Endothelial cell of umbilical vein (primary cell): ENCODE data around the gene CENPB. TPM values are rescaled to one million over a fixed set of nuclear protein-coding genes. Genes with fewer than 3 reads are reported as not detected.

Experiments used
- BruUV-seq: library from RNA; stranded (reverse); fragments of 400-500 nt; replicated peaks from 2 replicates; lab custom pipeline; 2021; lab: Mats Ljungman, UMichigan
- CTCF ChIA-PET: fragments of 300-600, 350-600 bp; sonication (Branson Sonifier 250); formaldehyde crosslinking; loops from one replicate; lab custom pipeline; 2021; ENCODE audit warnings: antibody characterized with exemption, inconsistent platforms; lab: Charles Lee
- POLR2A ChIA-PET: fragments of 300-600, 350-600 bp; sonication (Branson Sonifier 250); formaldehyde crosslinking; loops from one replicate; lab custom pipeline; 2021; ENCODE audit warnings: antibody characterized with exemption, inconsistent platforms; lab: Charles Lee
- DNase-seq: peaks from one replicate; pipeline ENCODE4 v3.0.0-alpha.2; 2011; ENCODE audit warnings: low read depth, low spot score
- FAIRE-seq: peaks from 2 replicates; lab custom pipeline; 2011; peaks lifted over from hg19 to GRCh38; lab: Jason Lieb, UNC
- H2AFZ ChIP-seq: 2 replicates; pipeline ENCODE4 v1.6.0; 2012; ENCODE audit warnings: low read depth, low read length, control low read depth, inconsistent platforms
- H3K27ac ChIP-seq: 2 replicates; pipeline ENCODE4 v1.5.1; 2011; ENCODE audit warnings: low read depth, mild to moderate bottlenecking, control low read depth, low read length, moderate library complexity; ENCODE audit not compliant: insufficient read depth
- H3K27me3 ChIP-seq, 2 experiments: 2 replicates each; pipeline versions ENCODE4 v1.6.0 to v1.6.1; 2011; ENCODE audit warnings: low read length in 2 of 2, mixed read lengths in 1 of 2; ENCODE audit not compliant: control insufficient read depth in 2 of 2, insufficient read depth in 2 of 2
- H3K36me3 ChIP-seq, 2 experiments: 2 replicates in 1 of 2; 3 replicates in 1 of 2; pipeline ENCODE4 v1.5.1; 2011; ENCODE audit warnings: low read length in 2 of 2, mild to moderate bottlenecking in 1 of 2, moderate library complexity in 1 of 2; ENCODE audit not compliant: control insufficient read depth in 2 of 2, insufficient read depth in 2 of 2; ENCODE audit errors: extremely low read depth in 1 of 2
- H3K4me1 ChIP-seq: 3 replicates; pipeline ENCODE4 v1.5.1; 2011; ENCODE audit warnings: mild to moderate bottlenecking, low read length; ENCODE audit not compliant: control insufficient read depth, insufficient read depth; ENCODE audit errors: extremely low read depth
- H3K4me2 ChIP-seq: 2 replicates; pipeline ENCODE4 v1.6.1; 2011; ENCODE audit warnings: low read length, control low read depth, mixed read lengths; ENCODE audit not compliant: insufficient read depth
- H3K4me3 ChIP-seq, 3 experiments: fragments of 200-600 bp in 1 of 3; sonication (generic), shearing (Covaris generic) in 1 of 3; replicated peaks in 1 of 3; 2 replicates each; pipeline ENCODE4 v1.5.1; 2011 to 2016; ENCODE audit warnings: control low read depth in 3 of 3, low read length in 3 of 3, mild to moderate bottlenecking in 2 of 3, inconsistent platforms in 1 of 3, low read depth in 1 of 3, moderate library complexity in 1 of 3; ENCODE audit not compliant: insufficient read depth in 1 of 3
- H3K79me2 ChIP-seq: 2 replicates; pipeline ENCODE4 v1.6.0; 2012; ENCODE audit warnings: low read length, inconsistent platforms; ENCODE audit not compliant: control insufficient read depth, insufficient read depth
- H3K9ac ChIP-seq: replicated peaks from 2 replicates; pipeline ENCODE3; 2011; ENCODE audit warnings: low read length, control low read depth; ENCODE audit not compliant: insufficient read depth; ENCODE audit errors: extremely low read depth
- H3K9me1 ChIP-seq: replicated peaks from 3 replicates; pipeline ENCODE4 v1.6.0; 2011; ENCODE audit warnings: mild to moderate bottlenecking, low read length; ENCODE audit not compliant: control insufficient read depth, insufficient read depth; ENCODE audit errors: extremely low read depth
- H3K9me3 ChIP-seq: replicated peaks from 2 replicates; pipeline ENCODE4 v1.5.1; 2012; ENCODE audit warnings: low read length, inconsistent platforms; ENCODE audit not compliant: control insufficient read depth, insufficient read depth
- H4K20me1 ChIP-seq: replicated peaks from 2 replicates; pipeline ENCODE3; 2011; ENCODE audit warnings: mild to moderate bottlenecking, low read length; ENCODE audit not compliant: control insufficient read depth, insufficient read depth; ENCODE audit errors: extremely low read depth
- EZH2 ChIP-seq: IDR thresholded peaks from 2 replicates; pipeline ENCODE4 v1.6.1; 2012; ENCODE audit warnings: borderline replicate concordance, low read depth, mild to moderate bottlenecking, moderate library complexity, low read length, inconsistent platforms; ENCODE audit not compliant: severe bottlenecking
- GATA2 ChIP-seq: IDR thresholded peaks from 2 replicates; pipeline ENCODE4 v1.7.0; 2011; ENCODE audit warnings: low read depth, mild to moderate bottlenecking, moderate library complexity, mixed read lengths, low read length; ENCODE audit not compliant: insufficient read length, insufficient read depth
- MYC ChIP-seq: IDR thresholded peaks from one replicate; pipeline ENCODE4 v1.6.1; 2011; ENCODE audit warnings: mild to moderate bottlenecking, low read depth, low read length
- POLR2A ChIP-seq: IDR thresholded peaks from 2 replicates; pipeline ENCODE4 v1.6.1; 2012; ENCODE audit warnings: low read depth, mild to moderate bottlenecking, control low read depth, low read length
- dilution Hi-C: fragments of 300-500 bp; cut with MboI; formaldehyde crosslinking; loops from one replicate; pipeline ENCODE4 v1.15.0; 2019; ENCODE audit warnings: low sequenced_read_pairs; ENCODE audit not compliant: extremely low pct_ligation_motif_present
- intact Hi-C: fragments of 100-400 bp; cut with micrococcal nuclease; formaldehyde crosslinking; loops from one replicate; pipeline ENCODE4 v1.10.0; 2022
- polyA plus RNA-seq, 4 experiments: library from polyadenylated mRNA; depleted of rRNA in 3 of 4; stranded (reverse) in 3 of 4; unstranded in 1 of 4; fragments of >200 nt; gene quantifications; 2 replicates each; pipeline versions ENCODE4 v1.2.1 to v1.2.3, GENCODE V29; 2011 to 2012; ENCODE audit warnings: missing spikeins in 1 of 4
- total RNA-seq: library from RNA; stranded (reverse); gene quantifications from 2 replicates; pipeline ENCODE4 v1.2.3, GENCODE V29; 2021

CENPB gene
- total and polyA plus RNA-seq, 2 donors (not counting 3 experiments of a cell fraction or from before 2014, with no cell fraction given) = 30.4 to 90.3 TPM

DNA sequence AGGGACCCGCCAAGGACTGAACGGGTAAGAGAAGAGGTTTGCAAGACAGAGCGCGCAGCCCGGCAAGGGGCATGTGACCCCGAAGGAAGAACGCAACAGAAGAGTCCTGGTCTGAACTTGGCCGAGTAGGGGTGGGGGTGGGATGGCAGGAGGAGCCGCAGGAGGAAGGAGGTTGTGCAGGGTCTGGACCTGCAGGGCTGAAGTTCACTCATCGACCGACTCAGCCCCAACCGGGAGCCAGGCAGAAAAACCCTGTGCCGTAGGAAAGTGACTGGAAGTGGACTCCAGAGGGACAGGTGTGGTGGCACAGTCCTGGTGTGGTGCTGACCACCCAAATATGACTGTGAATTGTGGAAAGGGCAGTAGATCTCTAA is 34.2 kb downstream of the CENPB start:
- Histone ChIP-seq H3K9me3 (no peaks in the 10 kb centered on the region), H3K9ac (no peak overlapping the region), H3K36me3 (peaks cover 0 to 10% of the 10 kb centered on the region in 2 experiments), H3K4me2 (no peak overlapping the region), H2AFZ (no peak overlapping the region), H3K9me1 (no peaks in the 10 kb centered on the region), H3K4me1 (no peaks in the 10 kb centered on the region), H3K79me2 (no peaks in the 10 kb centered on the region), H3K27ac (no peak overlapping the region), H3K27me3 (no peaks in the 10 kb centered on the region), H3K4me3 (no peak overlapping the region), H4K20me1 (no peaks in the 10 kb centered on the region)
- no TSS peak for BruUV-seq
- CTCF ChIA-PET = interaction anchor here (0.7 to 5.7 kb wide), 23 partner anchors 9 to 333 kb away, joined by 3 to 76 read pairs (median 7); partner anchors contain the start of genes ADISSP, AP5S1, CENPB and HSPA12B
- FAIRE-seq (no peak), DNase-seq (no peak)
- intact Hi-C loops = loop anchor here (5.0 kb wide), 1 partner anchor 75 kb away; no protein-coding TSS in a partner anchor
- POLR2A ChIA-PET = no interaction called here
- dilution Hi-C loops = no loop called here
- TF ChIP-seq POLR2A (no peak), GATA2 (no peak), MYC (no peak)

DNA sequence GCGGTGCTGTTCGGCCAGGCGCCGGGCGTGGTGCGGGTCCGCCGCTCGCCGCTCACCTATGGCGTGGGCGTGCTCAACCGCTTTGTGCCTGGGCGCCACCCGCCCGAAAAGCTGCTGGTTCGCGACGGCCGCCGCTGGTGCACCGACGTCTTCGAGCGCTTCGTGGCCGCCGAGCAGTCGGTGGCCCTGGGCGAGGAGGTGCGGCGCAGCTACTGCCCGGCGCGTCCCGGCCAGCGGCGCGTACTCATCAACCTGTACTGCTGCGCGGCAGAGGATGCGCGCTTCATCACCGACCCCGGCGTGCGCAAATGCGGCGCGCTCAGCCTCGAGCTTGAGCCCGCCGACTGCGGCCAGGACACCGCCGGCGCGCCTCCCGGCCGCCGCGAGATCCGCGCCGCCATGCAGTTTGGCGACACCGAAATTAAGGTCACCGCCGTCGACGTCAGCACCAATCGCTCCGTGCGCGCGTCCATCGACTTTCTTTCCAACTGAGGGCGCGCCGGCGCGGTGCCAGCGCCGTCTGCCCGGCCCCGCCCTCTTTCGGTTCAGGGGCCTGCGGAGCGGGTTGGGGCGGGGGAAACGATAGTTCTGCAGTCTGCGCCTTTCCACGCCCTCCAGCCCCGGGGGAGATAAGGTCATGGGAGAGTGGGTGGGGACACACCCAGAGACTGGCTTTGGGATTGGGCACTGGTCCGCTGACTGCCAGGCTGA is 34.7 kb downstream of the CENPB start:
- peaks cover 0 to 10% of the 10 kb centered on the region in 2 experiments for H3K36me3 ChIP-seq
- H3K27ac ChIP-seq = no peak overlapping the region
- no peaks in the 10 kb centered on the region for H3K9me1 ChIP-seq
- H3K4me2 ChIP-seq = no peak overlapping the region
- no peaks in the 10 kb centered on the region for H3K4me1 ChIP-seq
- no peak for TF ChIP-seq EZH2
- H2AFZ ChIP-seq = no peak overlapping the region
- POLR2A ChIA-PET = no interaction called here
- H3K79me2 ChIP-seq = no peaks in the 10 kb centered on the region
- no peak overlapping the region for H3K9ac ChIP-seq
- dilution Hi-C loops = no loop called here
- no TSS peak for BruUV-seq
- no peak for DNase-seq
- CTCF ChIA-PET = interaction anchor here (0.9 to 5.7 kb wide), 20 partner anchors 12 to 334 kb away, joined by 3 to 76 read pairs (median 7); partner anchors contain the start of genes ADISSP, CENPB and SPEF1
- H3K9me3 ChIP-seq = no peaks in the 10 kb centered on the region
- intact Hi-C loops = loop anchor here (5.0 kb wide), 1 partner anchor 75 kb away; no protein-coding TSS in a partner anchor
- H3K4me3 ChIP-seq = no peak overlapping the region
- H3K27me3 ChIP-seq = no peaks in the 10 kb centered on the region
- no peak for FAIRE-seq
- H4K20me1 ChIP-seq = no peaks in the 10 kb centered on the region
